IPS-NIHi7 (cell line): Measurements from ENCODE around the gene TOP3B.
A peak's percentile ranks its signal among the peaks of the same experiment; 100 is the strongest.

ENCODE experiments used
- DNase-seq: peaks from one replicate; pipeline ENCODE4 v3.0.0; 2012; ENCODE audit warnings: mixed read lengths; ENCODE audit errors: extremely low spot score

Gene TOP3B, protein sequence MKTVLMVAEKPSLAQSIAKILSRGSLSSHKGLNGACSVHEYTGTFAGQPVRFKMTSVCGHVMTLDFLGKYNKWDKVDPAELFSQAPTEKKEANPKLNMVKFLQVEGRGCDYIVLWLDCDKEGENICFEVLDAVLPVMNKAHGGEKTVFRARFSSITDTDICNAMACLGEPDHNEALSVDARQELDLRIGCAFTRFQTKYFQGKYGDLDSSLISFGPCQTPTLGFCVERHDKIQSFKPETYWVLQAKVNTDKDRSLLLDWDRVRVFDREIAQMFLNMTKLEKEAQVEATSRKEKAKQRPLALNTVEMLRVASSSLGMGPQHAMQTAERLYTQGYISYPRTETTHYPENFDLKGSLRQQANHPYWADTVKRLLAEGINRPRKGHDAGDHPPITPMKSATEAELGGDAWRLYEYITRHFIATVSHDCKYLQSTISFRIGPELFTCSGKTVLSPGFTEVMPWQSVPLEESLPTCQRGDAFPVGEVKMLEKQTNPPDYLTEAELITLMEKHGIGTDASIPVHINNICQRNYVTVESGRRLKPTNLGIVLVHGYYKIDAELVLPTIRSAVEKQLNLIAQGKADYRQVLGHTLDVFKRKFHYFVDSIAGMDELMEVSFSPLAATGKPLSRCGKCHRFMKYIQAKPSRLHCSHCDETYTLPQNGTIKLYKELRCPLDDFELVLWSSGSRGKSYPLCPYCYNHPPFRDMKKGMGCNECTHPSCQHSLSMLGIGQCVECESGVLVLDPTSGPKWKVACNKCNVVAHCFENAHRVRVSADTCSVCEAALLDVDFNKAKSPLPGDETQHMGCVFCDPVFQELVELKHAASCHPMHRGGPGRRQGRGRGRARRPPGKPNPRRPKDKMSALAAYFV

DNA sequence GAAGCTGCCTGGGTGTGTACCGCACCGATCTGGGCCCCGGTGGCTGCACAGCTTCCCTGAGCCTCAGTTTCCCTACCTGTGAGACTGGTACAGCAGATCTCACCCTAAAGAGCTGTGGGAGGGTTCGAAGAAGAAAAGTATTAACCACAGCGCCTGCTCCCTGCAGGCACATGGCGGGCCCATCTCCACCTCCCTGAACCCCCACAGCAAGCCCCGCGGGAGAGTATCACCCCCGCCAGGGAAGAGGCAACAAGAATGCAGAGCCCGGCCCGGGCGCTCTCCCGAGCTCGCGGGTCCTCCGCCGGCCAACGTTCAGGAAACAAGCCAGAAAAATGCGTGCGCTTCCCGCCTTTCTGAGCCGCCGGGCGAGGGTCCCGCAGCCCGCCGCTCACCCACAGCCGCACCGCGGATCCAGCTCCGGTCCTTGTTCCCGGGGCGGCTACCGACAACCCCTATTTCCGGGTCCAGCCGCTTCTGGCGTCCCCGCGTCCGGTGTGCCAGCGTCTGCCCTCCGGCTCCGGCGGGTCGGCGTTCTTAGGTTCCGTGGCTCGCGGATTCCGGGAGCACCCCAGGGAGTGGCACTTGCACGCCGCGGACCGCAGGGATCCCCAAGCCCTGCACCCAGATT, at the start of gene TOP3B:
TSS of gene TOP3B (minus strand) at position 450 of the 628 bp plus-strand sequence. CDS start 7,078 bp downstream, outside the sequence.
- peak; percentile 90 for DNase-seq

DNA sequence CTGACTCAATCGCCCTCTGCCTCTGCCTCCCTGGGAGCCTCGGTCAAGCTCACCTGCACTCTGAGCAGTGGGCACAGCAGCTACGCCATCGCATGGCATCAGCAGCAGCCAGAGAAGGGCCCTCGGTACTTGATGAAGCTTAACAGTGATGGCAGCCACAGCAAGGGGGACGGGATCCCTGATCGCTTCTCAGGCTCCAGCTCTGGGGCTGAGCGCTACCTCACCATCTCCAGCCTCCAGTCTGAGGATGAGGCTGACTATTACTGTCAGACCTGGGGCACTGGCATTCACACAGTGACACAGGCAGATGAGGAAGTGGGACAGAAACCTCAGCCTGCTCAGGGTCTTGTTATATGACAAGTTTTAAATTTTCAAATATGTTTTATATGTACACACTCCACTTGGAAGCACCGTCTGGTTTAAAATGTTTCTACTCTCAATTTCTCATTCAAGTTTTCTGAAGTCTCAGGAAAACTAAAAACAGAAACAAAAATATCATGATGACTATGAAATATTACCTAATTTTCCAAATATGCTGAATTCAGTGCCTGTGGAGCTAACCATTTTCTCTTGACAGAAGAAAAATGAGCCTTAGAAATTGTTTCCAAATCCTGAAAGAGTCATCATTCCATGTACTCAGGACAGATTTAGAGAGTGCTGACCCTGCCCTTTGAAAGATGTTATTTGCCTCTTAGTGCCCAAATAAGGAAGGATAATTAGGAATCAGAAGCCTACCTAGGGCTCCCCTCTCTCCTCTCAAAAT, 48.8 kb upstream of the TOP3B start:
- no peak for DNase-seq

DNA sequence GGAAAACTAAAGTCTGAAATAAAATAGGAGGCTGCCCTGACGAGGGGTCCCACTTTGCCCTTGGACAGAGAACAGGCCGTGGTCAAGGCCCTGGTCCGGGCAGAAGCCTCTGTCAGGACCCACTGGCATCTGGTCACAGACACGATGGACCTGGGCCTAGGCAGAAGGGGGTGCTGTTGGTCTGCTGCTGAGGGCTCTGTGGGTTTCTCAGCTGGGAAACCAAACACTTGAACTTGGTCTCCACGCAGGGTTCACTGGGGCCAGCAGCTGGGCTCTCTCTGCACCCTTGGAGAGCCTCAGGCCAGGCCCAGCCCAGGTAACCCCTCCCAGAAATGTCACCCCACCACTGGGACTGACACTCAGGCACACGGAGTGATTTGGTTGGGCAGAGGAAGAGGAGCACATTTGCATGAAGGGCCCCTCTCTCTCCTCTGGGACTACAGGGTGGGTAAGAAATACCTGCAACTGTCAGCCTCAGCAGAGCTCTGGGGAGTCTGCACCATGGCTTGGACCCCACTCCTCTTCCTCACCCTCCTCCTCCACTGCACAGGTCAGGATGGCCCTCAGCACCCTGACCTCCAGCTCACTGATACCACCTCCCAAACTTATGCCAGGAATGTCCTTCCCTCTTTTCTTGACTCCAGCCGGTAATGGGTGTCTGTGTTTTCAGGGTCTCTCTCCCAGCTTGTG, 48.1 kb upstream of the TOP3B start:
- DNase-seq, result peak; percentile 60

DNA sequence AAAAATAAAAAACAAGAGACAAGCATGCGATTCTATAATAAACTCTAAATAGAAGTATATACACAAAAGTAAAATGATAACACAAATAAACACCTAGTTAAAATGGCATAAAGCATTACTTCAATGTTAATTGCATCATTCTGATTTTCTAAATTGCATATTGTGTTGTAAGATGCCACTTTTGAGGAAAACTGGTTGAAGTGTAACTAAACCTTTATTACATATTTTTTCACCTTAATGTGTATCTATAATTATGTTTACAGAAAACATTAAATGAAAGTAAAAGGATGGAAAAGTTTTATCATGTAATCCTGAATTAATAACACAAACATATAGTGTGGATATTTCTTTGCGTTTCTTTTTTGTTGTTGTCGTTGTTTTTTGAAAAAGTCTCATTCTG, 45.4 kb upstream of the TOP3B start:
- DNase-seq, result no peak

DNA sequence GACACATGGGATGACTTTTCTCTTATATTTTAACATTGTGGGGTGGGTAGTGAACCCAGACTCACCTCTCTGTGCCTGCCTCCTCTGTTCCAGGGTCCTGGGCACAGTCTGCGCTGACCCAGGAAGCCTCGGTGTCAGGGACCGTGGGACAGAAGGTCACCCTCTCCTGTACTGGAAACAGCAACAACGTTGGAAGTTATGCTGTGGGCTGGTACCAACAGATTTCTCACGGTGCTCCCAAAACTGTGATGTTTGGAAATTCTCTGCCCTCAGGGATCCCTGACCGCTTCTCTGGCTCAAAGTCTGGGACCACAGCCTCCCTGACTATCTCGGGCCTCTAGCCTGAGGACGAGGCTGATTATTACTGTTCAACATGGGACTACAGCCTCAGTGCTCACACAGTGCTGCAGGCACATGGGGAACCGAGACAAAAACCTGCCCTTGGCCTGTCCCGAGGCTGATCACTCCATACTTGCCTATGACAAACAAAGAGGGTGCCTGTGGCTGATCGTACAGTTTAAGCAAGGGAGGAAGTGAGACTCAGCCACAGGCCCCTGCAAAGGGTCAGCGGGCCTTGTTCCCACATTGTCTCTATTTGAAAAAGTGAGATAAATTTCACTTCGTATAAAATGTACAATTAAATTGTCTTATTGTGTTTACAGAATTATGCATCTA, 43.7 kb upstream of the TOP3B start:
- no peak for DNase-seq

DNA sequence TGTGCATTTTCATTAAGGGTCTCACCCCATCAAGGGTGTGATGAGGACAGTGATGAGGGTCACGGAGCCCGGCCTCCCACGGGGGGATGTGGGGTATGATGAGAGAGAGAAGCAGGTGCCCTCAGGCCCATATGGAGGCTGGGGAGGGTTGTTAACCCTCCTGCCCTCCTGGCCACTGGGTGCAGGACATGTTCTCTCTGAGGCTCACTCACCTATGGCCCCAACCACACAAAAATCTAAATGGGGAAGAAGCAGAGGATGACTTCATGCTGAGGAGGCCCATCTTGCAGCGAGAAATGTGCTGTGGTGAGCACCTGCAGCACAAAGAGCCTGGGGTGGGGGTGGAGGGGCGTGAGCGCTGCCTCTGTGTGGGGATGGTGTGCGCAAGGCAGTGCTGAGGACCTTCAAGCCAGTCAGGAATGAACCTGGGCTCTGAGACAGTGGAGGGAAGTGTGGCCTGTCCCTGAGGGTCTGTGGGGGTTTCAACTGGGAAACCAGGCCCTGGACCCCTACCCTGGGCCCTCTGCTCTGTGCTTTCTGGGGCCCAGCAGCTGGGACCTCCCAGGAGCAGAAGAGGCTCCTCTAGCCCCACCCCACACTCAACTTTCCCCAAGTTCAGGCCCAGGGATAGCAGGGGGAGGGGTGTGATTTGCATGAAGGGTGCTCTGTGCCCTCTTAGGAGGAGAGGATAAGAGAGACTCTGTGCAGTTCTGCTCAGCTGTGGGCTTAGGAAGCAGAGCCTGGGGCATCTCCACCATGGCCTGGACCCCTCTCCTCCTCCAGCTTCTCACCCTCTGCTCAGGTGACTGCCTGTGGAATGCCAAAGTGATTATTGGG, 43.0 kb upstream of the TOP3B start:
- no peak for DNase-seq

DNA sequence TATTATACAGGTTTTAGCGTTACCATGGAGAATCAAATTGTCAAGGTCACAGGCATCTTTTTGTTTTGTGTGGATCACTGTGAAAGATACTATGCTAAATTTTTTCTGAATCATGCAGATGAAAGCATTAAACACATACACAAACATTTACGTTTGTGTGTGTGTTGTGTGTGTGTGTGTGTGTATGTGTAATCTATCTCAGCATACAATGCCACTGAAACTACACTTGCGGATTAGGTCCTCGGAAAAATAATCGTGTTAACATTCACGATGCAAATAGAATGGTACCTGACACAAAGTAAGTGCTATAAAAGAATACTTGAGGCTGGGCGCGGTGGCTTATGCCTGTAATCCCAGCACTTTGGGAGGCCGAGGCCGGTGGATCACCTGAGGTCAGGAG, 41.9 kb upstream of the TOP3B start:
- no peak for DNase-seq

DNA sequence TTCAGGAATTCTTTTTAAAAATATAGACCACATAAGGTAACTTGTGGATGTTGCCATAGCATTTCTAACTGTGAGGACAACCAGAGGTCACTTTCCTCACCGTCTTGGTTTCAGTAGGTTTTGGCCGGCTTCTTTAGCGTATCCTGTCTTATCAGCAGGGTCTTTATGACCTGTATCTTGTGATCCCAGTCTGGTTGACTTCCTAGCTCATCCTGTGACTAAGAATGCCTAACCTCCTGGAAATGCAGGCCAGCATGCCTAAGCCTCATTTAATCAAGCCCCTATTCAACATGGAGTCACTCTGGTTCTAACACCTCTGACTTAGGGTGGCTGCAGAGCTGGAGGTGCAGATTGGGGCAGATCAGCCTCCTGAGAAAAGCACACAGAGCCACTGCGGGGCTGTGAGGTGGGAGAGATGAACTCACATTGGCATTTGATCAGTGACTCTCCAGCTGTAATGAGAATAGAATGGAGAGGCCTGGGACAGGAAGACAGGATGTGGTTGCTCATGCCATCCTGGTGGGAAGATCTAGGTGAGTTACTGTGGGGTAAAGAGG, 41.1 kb upstream of the TOP3B start:
- DNase-seq, result no peak

DNA sequence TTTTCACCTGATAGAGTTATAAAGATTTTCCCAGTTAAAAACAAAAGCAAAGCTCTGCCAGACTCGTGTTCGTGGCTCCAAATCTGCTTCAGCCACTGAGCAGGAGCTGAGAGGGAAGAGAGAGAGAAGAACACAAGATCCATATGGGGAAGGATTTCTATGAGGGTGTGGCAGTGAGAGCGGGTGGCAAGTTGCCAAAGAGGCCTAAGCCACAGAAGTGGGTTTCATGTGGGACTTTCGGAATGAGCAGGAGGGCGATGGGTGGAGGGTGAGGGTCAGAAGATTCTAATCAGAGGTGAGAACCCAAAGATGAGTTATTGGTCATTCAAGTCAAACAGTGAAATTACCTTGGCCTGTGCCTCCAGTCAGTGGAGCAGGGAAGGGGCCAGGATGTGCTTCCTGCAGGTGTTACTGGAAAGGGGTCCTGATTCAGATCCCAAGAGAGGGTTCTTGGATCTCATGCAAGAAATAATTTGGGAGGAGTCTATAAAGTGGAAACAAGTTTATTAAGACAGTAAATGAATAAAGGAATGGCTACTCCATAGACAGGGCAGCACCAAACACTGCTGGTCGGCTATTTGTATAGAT, 40.5 kb upstream of the TOP3B start:
- DNase-seq, result no peak

DNA sequence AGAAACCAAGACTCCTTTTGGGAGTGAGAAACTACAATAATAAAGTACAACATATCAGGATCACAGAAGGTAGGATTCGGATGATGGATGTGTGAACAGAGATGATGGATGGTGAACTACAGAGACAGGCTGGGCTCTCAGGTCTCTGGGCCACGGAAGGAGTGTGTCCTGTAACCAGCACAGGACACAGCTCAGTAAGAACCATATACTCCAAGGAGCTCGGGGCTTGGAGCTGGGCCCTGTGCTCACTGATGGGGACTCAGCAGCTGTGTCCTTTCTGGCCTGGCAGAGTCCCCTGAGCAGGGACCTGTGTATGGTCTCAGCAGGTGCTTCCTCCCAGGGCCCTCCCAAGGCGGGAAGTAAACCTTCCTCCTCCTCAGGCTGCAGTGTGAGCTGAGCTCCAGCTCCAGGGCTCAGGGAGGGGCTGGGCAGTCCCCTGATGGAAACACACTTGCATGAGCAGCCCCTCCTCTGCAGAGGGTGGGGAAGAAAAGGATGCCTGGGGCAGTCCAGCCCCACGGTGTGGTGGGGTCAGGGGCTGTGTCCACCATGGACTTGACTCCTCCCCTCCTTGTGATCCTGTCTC, 39.8 kb upstream of the TOP3B start:
- no peak for DNase-seq

DNA sequence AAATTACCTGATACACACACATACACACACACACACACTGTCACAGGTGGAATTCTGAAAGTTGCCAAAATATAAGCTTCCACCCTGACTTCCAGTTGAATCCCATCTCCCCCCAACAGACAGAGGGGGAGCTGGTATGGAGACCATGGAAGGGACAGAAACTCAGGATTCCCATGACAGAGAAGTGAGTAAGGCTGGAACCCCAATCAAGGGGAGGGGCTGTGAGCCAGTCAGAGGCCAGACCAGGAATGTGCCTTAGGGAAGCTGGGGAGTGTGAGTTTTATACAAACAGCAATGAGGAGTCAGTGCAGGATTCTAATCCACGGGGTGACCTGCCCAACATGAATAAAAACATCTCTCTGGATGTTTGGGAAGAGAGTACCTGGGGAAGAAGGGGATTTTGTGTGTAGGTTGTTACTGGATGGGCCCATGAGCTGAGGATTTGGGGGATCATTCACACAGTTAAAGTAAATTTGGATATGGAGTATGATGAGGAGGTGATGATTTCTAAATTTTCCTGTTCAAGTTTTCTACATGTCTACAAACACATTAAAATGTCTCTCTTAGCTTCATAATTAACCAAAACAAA, 38.7 kb upstream of the TOP3B start:
- no peak for DNase-seq

DNA sequence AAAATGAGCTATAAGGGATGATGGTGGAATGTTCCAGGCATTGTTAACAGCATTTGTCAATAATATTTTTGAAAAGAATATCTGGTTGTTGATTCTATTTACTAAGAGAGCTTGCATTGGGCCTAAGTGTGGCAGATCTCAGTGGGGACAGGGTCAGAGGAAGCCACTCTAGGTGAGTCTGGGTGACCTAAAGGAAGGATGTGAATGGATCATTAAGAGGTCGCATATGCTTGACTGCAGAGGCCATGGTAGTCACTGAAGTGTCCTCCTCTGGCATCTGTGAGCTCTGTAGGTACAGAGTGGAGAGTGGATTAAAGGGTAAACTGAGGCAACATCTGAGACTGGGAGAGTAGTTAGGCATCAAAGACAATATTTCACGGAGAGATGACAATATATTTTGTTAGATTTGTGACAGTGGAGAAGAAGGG, 37.9 kb upstream of the TOP3B start:
- no peak for DNase-seq

DNA sequence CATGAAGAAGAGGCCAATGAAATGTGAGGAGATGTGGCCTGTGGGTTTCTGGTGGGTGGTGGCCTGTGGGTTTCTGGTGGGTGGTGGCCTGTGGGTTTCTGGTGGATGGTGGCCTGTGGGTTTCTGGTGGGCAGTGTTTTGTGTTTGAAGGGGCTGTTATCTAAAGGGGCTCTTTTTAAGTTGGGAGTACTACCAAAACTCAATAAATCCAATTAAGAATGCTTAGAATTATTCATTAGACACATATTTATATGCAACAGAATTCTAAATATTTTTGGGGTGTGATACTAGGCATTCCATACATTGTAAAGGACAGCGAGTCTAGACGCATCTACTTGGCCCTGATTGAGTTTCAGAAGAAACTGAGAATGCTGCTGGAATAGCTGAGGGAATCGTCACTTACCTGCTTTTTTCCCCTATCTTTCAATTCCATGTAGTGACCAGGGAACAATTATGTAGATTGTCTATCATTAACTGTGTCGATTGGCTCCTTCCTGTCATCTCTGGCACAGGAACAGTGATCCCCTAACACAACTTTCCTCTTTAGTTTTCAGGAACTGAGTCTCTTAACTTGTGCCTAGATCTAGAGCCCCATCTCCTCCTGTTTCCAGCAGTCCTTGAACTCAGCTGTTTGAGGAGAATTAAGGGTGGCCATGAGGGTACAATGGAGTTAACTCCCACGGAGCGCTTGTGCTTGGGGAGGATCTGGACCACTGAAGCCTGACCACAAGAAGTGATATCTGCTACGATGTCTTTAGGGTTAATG, 37.3 kb upstream of the TOP3B start:
- no peak for DNase-seq

DNA sequence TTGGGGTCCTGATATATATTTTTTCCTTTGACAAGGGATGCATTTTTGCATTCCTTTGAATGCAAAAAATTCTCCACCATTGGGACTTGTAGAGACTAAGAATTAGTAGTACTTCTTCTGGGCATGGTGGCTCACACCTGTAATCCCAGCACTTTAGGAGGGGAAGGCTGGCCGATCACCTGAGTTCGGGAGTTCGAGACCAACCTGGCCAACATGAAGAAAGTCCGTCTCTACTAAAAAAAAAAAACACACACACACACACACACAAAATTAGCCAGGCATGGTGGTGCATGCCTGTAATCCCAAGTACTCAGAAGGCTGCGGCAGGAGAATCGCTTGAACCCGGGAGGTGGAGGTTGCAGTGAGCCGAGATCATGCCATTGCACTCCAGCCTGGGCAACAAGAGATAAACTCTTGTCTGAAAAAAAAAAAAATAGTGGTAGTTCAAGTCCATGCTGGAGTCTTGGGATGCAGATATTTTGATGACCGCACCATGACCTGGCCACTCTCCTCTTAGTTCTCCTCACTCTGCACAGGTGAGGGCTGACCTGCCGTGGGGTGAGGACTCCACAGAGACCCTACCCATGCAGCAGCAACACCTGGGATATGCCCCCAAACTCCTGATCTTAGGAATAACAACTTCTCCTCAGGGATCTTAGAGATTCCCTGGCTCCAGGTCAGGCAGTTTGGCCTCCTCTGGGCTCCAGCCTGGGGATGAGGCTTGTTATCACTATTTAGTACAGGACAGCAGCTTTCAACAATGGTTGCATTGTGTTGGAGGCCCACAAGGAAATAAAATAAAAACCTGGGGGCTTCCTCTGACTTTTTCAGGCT, 36.5 kb upstream of the TOP3B start:
- DNase-seq, result no peak

DNA sequence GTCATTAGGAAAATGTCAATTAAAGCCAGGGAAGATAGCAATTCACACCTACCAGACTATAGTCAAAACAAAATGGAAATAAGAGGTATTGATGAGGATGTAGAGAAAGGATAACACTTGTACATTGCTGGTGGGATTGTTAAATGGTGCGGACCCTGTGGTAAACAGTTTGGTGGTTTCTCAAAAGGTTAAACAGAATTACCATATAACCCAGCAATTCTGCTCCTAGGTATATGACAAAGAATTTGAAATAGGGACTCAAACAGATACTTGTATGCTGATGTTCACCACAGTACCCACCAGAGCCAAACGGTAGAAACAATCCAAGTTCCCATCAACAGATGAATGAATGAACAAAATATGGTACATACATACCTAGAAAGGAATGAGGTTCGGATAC, 33.0 kb upstream of the TOP3B start:
- no peak for DNase-seq

DNA sequence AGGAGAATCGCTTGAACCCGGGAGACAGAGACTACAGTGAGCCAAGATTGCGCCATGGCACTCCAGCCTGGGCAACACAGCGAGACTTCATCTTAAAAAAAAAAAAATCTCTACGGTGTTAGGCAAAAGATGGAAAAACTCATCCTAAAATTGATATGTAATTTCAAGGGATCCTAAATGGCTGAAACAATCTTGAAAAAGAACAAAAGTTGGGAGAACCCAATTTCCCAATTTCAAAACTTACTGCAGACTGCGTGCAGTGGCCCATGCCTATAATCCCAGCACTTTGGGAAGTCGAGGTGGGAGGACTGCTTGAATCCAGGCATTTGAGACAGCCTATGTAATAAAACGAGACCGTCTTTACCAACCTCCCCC, 31.7 kb upstream of the TOP3B start:
- DNase-seq, result no peak
